T-helper 2 cell treated with Interferon-gamma antibody and Interleukin-4, amounts not matched to agents 5 μg/mL and 100 μg/mL, for 36 hours (primary cell): ENCODE results near the gene KIAA0586.
"Not testable (repeated sequence)": the region's sequence is repeated elsewhere in the genome, so short reads cannot be mapped to it uniquely, and the experiment has no call there.

Experiments
- DNase-seq: peaks from one replicate; pipeline ENCODE4 v3.0.0; 2021; ENCODE audit warnings: low spot score
- H3K27ac Mint-ChIP-seq: one replicate; pipeline ENCODE4 v1.8.0; 2021; ENCODE audit warnings: mild to moderate bottlenecking, mixed read lengths
- H3K27me3 Mint-ChIP-seq: one replicate; pipeline ENCODE4 v1.8.0; 2021; ENCODE audit warnings: low read depth, mixed read lengths
- H3K36me3 Mint-ChIP-seq: one replicate; pipeline ENCODE4 v1.8.0; 2021; ENCODE audit warnings: low read depth, mixed read lengths
- H3K4me1 Mint-ChIP-seq: one replicate; pipeline ENCODE4 v1.8.0; 2021; ENCODE audit warnings: low read depth, mixed read lengths
- H3K4me3 Mint-ChIP-seq: one replicate; pipeline ENCODE4 v1.8.0; 2022; ENCODE audit warnings: mild to moderate bottlenecking, moderate library complexity, mixed read lengths
- H3K9me3 Mint-ChIP-seq: one replicate; pipeline ENCODE4 v1.8.0; 2021; ENCODE audit warnings: mixed read lengths

The KIAA0586 gene

GRCh38 chr14:58428118-58428683 is 682 bp downstream of the KIAA0586 start:
- H3K4me1 Mint-ChIP-seq = peaks cover 36% of the 10 kb centered on the region
- peaks cover 3% of the 10 kb centered on the region for H3K27me3 Mint-ChIP-seq
- H3K4me3 Mint-ChIP-seq = peak overlapping the region; percentile 92
- peak overlapping the region; percentile 96 for H3K27ac Mint-ChIP-seq
- peak; percentile 10 for DNase-seq
- no peaks in the 10 kb centered on the region for H3K9me3 Mint-ChIP-seq
- peaks cover 21% of the 10 kb centered on the region for H3K36me3 Mint-ChIP-seq

DNA sequence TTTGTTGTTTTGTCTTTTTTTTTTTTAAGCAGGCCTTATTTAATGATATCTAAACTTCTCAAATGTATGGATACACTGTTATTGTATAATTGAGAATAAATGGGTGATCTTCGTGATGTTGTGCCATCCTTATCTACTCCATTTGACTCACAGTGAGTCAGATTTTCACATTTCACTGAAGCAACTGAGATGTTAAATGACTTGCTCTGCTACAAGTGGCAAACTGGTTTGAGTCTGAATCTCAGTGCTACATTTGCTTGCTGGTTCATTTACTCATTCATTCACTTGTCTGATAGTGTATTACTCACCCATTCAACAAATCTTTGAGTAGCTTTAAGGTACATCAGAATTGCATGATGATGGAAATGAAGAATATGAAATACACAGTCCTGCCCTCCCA is 2.6 kb downstream of the KIAA0586 start:
- Mint-ChIP-seq H3K27ac (peak overlapping the region; percentile 81), H3K36me3 (peaks cover 23% of the 10 kb centered on the region), H3K4me3 (peak overlapping the region; percentile 51), H3K9me3 (no peaks in the 10 kb centered on the region), H3K4me1 (peaks cover 33% of the 10 kb centered on the region), H3K27me3 (peaks cover 3% of the 10 kb centered on the region)
- peak; percentile 43 for DNase-seq

- Mint-ChIP-seq H3K9me3 (no peaks in the 10 kb centered on the region), H3K27ac (no peak overlapping the region), H3K4me3 (no peak overlapping the region), H3K27me3 (no peaks in the 10 kb centered on the region), H3K36me3 (peaks cover 42% of the 10 kb centered on the region), H3K4me1 (no peaks in the 10 kb centered on the region)
- DNase-seq = no peak
Measured at GRCh38 chr14:58439476-58439875, 12.0 kb downstream of the KIAA0586 start.

- no peaks in the 10 kb centered on the region for H3K27me3 Mint-ChIP-seq
- H3K27ac Mint-ChIP-seq = no peak overlapping the region
- H3K9me3 Mint-ChIP-seq = no peaks in the 10 kb centered on the region
- no peak for DNase-seq
- H3K4me3 Mint-ChIP-seq = no peak overlapping the region
- no peaks in the 10 kb centered on the region for H3K4me1 Mint-ChIP-seq
- peaks cover 23% of the 10 kb centered on the region for H3K36me3 Mint-ChIP-seq
Measured at GRCh38 chr14:58444627-58445026, 17.1 kb downstream of the KIAA0586 start.

GRCh38 chr14:58455593-58456265 is 28.2 kb downstream of the KIAA0586 start:
- peaks cover 45% of the 10 kb centered on the region for H3K36me3 Mint-ChIP-seq
- H3K4me3 Mint-ChIP-seq = no peak overlapping the region
- no peak for DNase-seq
- H3K9me3 Mint-ChIP-seq = no peaks in the 10 kb centered on the region
- no peaks in the 10 kb centered on the region for H3K27me3 Mint-ChIP-seq
- H3K4me1 Mint-ChIP-seq = peaks cover 6% of the 10 kb centered on the region
- no peak overlapping the region for H3K27ac Mint-ChIP-seq

GRCh38 chr14:58460772-58461171 is 33.3 kb downstream of the KIAA0586 start:
- Mint-ChIP-seq H3K9me3 (no peaks in the 10 kb centered on the region), H3K4me1 (peaks cover 6% of the 10 kb centered on the region), H3K4me3 (no peak overlapping the region), H3K27me3 (no peaks in the 10 kb centered on the region), H3K27ac (no peak overlapping the region), H3K36me3 (peaks cover 41% of the 10 kb centered on the region)
- no peak for DNase-seq

- H3K27me3 Mint-ChIP-seq = no peaks in the 10 kb centered on the region
- no peaks in the 10 kb centered on the region for H3K9me3 Mint-ChIP-seq
- H3K4me3 Mint-ChIP-seq = no peak overlapping the region
- peaks cover 6% of the 10 kb centered on the region for H3K4me1 Mint-ChIP-seq
- H3K27ac Mint-ChIP-seq = no peak overlapping the region
- DNase-seq = no peak
- peaks cover 31% of the 10 kb centered on the region for H3K36me3 Mint-ChIP-seq
Measured at GRCh38 chr14:58463147-58463546, 35.6 kb downstream of the KIAA0586 start.

DNA sequence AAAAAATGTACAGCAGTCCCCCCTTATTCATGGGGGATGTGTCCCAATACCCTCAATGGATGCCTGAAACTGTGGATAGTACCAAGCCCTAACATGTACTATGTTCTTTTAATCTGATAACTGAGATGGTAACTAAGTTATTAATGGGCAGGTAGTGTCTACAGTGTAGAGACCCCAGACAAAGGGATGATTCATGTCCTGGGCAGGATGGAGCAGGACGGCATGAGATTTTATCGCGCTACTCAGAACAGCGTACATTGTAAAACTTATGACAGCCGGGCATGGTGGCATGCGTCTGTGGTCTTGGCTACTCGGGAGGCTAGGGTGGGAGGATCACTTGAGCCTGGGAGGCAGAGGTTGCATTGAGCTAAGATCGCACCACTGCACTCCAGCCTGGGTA is 37.1 kb downstream of the KIAA0586 start:
- no peak overlapping the region for H3K4me3 Mint-ChIP-seq
- no peak for DNase-seq
- H3K4me1 Mint-ChIP-seq = peaks cover 6% of the 10 kb centered on the region
- H3K36me3 Mint-ChIP-seq = peaks cover 30% of the 10 kb centered on the region
- no peaks in the 10 kb centered on the region for H3K27me3 Mint-ChIP-seq
- no peak overlapping the region for H3K27ac Mint-ChIP-seq
- H3K9me3 Mint-ChIP-seq = no peaks in the 10 kb centered on the region

GRCh38 chr14:58465421-58465820 is 37.9 kb downstream of the KIAA0586 start:
- H3K4me1 Mint-ChIP-seq = no peaks in the 10 kb centered on the region
- no peak for DNase-seq

GRCh38 chr14:58466459-58466858 is 38.9 kb downstream of the KIAA0586 start:
- Mint-ChIP-seq H3K27me3 (no peaks in the 10 kb centered on the region), H3K9me3 (no peaks in the 10 kb centered on the region), H3K27ac (no peak overlapping the region), H3K4me1 (no peaks in the 10 kb centered on the region), H3K36me3 (peaks cover 17% of the 10 kb centered on the region), H3K4me3 (no peak overlapping the region)
- DNase-seq = no peak

More at GRCh38 chr14:58465421-58465820, 37.9 kb downstream of the KIAA0586 start:
- H3K27ac Mint-ChIP-seq = no peak overlapping the region
- no peak overlapping the region for H3K4me3 Mint-ChIP-seq
- H3K9me3 Mint-ChIP-seq = no peaks in the 10 kb centered on the region
- H3K27me3 Mint-ChIP-seq = no peaks in the 10 kb centered on the region
- H3K36me3 Mint-ChIP-seq = peaks cover 24% of the 10 kb centered on the region

DNA sequence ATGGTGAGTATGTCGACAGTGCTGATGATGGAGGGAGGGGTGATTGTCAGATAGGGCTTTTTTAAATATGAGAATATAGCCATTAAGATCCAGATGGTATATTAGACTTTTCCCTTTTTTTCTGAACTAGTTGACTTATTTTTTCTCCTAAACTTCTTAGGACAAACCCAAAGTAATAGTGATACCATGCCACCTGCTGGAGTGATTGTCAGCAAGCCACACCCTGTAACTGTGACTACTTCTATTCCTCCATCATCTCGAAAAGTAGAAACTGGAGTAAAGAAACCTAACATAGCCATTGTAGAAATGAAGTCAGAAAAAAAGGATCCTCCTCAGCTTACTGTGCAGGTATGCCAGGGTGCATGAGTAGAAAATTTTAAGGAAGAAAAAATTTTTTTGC is 40.1 kb downstream of the KIAA0586 start:
- Mint-ChIP-seq H3K4me3 (no peak overlapping the region), H3K9me3 (no peaks in the 10 kb centered on the region), H3K27me3 (no peaks in the 10 kb centered on the region), H3K36me3 (peaks cover 16% of the 10 kb centered on the region), H3K27ac (no peak overlapping the region), H3K4me1 (no peaks in the 10 kb centered on the region)
- no peak for DNase-seq

- peaks cover 13% of the 10 kb centered on the region for H3K36me3 Mint-ChIP-seq
Measured at GRCh38 chr14:58469309-58469708, 41.8 kb downstream of the KIAA0586 start.

GRCh38 chr14:58476320-58476719 is 48.8 kb downstream of the KIAA0586 start:
- no peaks in the 10 kb centered on the region for H3K27me3 Mint-ChIP-seq
- no peak for DNase-seq
- H3K36me3 Mint-ChIP-seq = peaks cover 30% of the 10 kb centered on the region
- H3K9me3 Mint-ChIP-seq = no peaks in the 10 kb centered on the region
- H3K4me3 Mint-ChIP-seq = no peak overlapping the region
- no peak overlapping the region for H3K27ac Mint-ChIP-seq
- H3K4me1 Mint-ChIP-seq = peaks cover 2% of the 10 kb centered on the region

More at GRCh38 chr14:58469309-58469708, 41.8 kb downstream of the KIAA0586 start:
- H3K27me3 Mint-ChIP-seq = no peaks in the 10 kb centered on the region
- H3K9me3 Mint-ChIP-seq = no peaks in the 10 kb centered on the region
- no peak overlapping the region for H3K27ac Mint-ChIP-seq
- H3K4me3 Mint-ChIP-seq = no peak overlapping the region
- H3K4me1 Mint-ChIP-seq = peaks cover 2% of the 10 kb centered on the region
- no peak for DNase-seq

GRCh38 chr14:58477653-58478052 is 50.1 kb downstream of the KIAA0586 start:
- H3K27me3 Mint-ChIP-seq = no peaks in the 10 kb centered on the region
- no peak for DNase-seq
- peaks cover 28% of the 10 kb centered on the region for H3K36me3 Mint-ChIP-seq
- H3K4me3 Mint-ChIP-seq = no peak overlapping the region
- no peak overlapping the region for H3K27ac Mint-ChIP-seq
- H3K4me1 Mint-ChIP-seq = peaks cover 2% of the 10 kb centered on the region
- H3K9me3 Mint-ChIP-seq = no peaks in the 10 kb centered on the region

- H3K9me3 Mint-ChIP-seq, H3K27me3 Mint-ChIP-seq, H3K27ac Mint-ChIP-seq, H3K4me1 Mint-ChIP-seq, H3K4me3 Mint-ChIP-seq, DNase-seq: not testable (repeated sequence)
- H3K36me3 Mint-ChIP-seq = peaks cover 32% of the 10 kb centered on the region
Measured at GRCh38 chr14:58478329-58478728, 50.8 kb downstream of the KIAA0586 start.
